ENCODE measurements around the gene CHPF.

GRCh38 chr2:219560893-219561178, 17.2 kb upstream of the CHPF start:
- TF ChIP-seq CTCF (IDR thresholded peaks at IDR 0.05; ENCODE audit: insufficient read depth, low read depth, low read length) (no peak), EZH2 (IDR thresholded peaks at IDR 0.05; ENCODE audit: insufficient read depth, low read length) (no peak)

Data from astrocyte (in vitro differentiated cells and primary cell).